NCI-H2107 (cell line): ENCODE measurements around the gene NES.

Experiments used
- DNase-seq: peaks from one replicate; lab custom pipeline; 2025; lab: John Stamatoyannopoulos, UW

The NES gene, protein sequence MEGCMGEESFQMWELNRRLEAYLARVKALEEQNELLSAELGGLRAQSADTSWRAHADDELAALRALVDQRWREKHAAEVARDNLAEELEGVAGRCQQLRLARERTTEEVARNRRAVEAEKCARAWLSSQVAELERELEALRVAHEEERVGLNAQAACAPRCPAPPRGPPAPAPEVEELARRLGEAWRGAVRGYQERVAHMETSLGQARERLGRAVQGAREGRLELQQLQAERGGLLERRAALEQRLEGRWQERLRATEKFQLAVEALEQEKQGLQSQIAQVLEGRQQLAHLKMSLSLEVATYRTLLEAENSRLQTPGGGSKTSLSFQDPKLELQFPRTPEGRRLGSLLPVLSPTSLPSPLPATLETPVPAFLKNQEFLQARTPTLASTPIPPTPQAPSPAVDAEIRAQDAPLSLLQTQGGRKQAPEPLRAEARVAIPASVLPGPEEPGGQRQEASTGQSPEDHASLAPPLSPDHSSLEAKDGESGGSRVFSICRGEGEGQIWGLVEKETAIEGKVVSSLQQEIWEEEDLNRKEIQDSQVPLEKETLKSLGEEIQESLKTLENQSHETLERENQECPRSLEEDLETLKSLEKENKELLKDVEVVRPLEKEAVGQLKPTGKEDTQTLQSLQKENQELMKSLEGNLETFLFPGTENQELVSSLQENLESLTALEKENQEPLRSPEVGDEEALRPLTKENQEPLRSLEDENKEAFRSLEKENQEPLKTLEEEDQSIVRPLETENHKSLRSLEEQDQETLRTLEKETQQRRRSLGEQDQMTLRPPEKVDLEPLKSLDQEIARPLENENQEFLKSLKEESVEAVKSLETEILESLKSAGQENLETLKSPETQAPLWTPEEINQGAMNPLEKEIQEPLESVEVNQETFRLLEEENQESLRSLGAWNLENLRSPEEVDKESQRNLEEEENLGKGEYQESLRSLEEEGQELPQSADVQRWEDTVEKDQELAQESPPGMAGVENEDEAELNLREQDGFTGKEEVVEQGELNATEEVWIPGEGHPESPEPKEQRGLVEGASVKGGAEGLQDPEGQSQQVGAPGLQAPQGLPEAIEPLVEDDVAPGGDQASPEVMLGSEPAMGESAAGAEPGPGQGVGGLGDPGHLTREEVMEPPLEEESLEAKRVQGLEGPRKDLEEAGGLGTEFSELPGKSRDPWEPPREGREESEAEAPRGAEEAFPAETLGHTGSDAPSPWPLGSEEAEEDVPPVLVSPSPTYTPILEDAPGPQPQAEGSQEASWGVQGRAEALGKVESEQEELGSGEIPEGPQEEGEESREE (N-terminal part only)

GRCh38 chr1:156676820-156677615, at the start of gene NES:
Gene NES (minus strand): TSS chr1:156677407. CDS start chr1:156677264, 143 bp downstream.
- DNase-seq, result no peak

DNA sequence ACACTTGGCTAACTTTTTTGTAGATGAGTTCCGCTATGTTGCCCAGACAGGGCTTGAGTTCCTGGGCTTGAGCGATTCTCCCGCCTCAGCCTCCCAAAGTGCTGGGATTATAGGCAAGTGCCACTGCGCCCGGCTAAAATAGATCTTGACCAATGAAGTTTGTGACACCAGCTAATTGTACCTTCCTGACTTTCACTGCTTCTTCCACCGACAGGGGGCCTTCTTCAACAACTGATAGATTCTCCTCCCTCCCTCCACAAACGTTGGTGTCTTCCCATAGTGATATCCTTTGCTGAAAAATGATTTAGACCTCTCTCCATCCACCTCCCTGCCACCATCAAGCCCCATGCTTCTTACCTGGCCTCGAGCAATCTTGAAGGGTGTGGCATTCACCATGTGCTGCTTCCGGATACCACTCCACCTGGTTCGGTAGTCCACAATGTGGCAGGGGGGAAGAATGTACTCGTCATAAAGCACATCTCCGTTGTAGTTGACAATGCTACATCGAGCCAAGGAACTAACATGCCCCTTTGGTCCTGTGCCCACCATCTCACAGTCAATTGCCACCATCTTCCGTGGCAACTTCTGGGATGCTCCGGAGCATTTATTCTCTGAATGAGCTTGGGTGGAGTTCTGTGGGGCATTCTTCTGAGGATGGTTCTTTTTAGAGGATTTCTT, 49.5 kb upstream of the NES start:
- DNase-seq, result peak; percentile 44

GRCh38 chr1:156725683-156726280, 48.6 kb upstream of the NES start:
- peak; percentile 78 for DNase-seq

GRCh38 chr1:156721535-156721934, 44.3 kb upstream of the NES start:
- DNase-seq, result no peak

GRCh38 chr1:156721131-156721530, 43.9 kb upstream of the NES start:
- no peak for DNase-seq

DNA sequence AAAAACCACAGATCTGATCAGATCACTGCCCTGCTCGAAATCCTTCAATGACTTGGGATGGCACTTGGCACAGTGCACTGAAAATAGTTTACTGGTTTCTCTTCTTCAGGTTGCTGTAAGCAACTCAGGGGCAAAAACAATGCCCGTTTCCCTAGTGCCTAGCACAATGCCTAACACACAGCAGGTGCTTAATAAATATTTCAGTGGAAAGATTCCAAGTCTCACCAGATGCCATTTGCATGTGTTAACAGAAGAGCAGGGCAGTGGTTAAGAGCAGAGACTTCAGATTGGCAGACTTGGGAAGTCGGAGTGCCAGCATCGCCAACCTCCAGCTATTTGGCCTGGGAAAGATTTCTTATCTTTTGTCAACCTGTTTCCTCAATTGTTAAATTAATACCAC, 40.1 kb upstream of the NES start:
- DNase-seq, result no peak

DNA sequence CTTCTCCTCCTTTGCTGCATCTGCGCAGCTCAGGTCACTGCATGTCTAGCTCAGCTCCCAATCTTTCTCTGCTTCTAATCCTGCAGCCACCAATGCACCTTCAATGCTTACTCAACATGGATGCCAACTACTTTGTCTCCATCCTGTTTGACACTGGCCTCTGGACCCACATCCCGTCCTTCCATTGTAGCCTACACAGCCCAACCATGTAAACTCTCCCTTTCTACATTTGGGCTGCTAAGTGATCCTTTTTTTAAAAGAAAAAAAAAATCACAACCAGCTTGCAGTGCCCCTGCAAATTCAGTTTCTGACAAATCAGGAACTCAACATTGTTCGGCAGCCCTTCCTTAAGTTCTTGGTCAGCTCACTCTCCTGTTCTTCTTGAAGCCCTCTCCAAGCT, 37.6 kb upstream of the NES start:
- no peak for DNase-seq

GRCh38 chr1:156712626-156713025, 35.4 kb upstream of the NES start:
- DNase-seq, result no peak

DNA sequence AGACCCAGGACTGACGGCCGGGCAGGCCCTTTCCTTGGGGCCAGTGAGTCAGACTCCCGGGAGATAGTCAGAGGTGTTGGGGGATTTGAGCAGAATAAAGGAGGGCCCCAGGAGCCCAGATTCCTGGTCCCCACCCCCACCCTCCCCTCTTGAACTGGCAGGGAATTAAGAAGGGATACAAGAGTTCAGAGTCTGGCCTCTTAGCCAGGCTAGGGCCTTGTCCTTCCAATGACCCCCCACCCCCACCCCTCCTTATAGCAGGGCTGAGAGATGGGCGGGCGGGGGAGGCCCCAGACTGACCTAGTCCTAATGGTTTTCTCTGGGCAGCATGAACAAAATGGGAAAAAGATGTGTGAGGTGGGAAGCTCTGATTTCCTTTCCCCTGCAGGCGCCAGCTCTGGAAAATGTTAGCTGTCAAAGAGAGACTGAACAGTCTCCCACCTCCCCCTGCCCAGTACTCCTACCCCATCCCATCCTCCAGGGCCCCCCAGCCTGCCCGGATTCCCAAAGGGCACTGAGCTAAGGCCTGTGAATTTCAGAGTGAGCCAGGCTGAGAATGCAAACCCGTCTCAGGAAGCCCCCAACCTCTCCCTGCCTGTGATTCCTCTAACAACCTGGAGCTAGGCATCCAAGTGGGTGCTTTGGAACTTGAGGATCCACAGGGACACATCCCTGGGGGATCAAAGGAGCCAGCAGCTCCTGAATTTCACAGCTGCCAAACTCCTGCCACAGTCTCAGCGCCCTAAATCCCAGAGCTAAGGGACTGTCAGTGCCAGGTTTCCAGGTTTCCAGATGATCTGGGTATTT, 34.0 kb upstream of the NES start:
- no peak for DNase-seq

- peak; percentile 53 for DNase-seq
These were observed 32.7 kb upstream of the NES start for GRCh38 chr1:156709757-156710489.

DNA sequence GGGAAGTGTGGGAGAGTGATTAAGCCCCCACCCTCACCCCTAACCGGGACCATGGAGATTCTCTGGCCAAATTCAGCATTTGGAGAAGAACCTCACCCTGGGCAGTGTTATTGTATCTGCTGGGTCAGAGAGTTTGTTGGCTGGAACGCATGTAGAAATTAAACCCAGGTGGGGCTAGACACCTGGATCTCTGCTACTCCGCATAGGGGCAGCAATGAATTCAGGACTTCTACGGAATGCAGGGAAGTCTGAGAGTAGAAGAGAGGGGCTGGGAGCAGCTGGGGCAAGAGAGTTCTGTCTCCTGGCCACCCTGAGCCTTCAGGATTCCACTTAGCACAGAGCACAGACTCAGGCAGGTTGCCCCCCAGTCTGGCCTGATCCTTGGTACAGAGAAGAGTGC, 31.8 kb upstream of the NES start:
- DNase-seq, result no peak

DNA sequence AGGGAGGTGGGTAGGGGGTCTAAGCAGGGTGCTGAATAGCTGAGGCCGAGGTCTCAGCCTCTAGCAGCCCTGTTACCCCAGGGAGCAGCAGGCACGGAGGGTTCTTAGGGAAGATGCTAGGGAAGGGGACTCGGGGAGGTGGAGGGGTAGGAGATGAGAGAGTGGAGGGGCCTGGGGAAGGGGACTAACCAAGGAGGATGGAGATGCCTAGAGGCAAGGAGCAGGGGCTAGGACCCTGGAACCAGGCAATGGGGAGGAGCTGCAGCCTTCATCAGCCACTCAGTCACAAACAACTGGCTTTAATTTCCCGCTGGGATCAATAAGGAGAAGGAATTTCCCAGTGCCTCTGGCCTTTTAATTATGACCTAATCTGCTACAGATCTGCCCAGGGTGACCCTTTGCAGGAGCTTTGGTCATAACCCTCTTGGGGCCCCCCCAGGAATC, 31.0 kb upstream of the NES start:
- no peak for DNase-seq

DNA sequence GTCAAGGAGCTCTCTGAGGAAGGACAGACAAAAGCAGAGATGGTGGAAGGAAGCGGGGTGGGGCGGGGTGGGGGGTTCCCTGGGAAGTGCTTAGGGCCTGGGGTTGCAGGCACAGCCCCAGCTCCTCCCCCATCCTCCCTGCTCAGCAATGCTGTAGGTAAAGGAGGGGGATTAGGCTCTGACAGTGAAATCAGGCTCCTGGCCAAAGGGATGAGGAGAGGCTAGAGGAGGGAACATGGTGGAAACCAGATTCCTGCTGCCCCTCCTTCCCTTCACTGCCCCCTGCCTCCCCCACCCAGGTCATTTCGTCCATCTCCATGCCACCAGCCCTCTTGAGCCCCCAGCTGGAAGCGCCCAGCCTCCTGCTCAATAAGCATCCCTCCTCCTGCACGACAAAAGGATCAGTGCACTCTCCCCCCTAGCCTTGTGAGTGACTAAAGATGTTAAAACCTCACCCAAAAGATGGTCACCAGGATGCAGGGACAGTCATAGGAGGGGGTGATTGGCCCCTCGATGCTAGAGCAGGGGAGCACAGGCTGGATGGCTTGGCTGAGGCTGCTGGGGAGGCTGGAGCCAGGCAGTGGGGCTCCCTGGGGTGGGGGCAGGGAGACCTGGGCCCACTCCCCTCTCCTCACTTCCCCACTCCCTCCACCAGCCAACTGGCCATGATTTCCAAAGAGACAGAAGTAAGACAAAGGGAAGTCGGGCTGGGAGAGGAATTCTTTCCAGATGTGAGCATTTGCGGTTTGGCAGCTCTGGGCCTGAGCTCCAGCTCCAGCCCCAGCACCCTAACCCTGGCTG, 30.4 kb upstream of the NES start:
- DNase-seq, result no peak

DNA sequence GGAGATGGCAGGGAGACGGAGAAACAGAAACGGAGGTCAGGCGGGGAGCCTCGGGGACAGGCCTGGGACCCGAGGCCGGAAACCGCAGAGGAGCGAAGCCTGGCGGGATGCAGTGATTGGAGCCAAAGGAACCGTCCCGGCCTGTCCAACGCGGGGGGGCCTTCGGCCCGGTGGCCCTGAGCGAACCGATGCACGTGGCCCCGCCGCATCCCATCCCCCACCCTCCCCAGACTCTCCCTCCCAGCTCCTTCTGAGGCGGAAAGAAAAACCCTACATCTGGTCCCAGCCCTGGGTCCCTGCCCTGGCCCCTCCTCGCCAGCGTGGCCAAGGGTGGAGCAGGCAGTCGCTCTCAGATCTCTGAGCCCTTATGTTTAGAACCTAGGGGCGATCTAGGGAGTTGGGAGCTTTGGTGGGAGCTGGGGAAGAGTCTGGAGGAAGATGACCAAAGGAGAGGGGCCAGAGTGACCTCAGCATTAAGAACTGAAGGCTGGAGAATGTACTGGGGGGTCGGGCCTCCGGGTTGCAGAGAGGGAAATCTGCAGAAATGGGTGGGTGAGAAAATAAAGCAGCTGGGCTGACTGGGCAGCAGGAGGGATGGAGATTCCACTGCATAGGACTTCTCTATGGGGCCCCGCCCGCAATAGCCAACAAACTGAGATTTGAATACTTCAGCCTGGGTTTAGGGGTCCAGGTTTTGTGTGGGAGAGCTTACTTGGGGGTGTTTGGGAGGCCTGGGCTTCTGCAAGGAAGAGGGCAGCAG, 29.6 kb upstream of the NES start:
- no peak for DNase-seq

DNA sequence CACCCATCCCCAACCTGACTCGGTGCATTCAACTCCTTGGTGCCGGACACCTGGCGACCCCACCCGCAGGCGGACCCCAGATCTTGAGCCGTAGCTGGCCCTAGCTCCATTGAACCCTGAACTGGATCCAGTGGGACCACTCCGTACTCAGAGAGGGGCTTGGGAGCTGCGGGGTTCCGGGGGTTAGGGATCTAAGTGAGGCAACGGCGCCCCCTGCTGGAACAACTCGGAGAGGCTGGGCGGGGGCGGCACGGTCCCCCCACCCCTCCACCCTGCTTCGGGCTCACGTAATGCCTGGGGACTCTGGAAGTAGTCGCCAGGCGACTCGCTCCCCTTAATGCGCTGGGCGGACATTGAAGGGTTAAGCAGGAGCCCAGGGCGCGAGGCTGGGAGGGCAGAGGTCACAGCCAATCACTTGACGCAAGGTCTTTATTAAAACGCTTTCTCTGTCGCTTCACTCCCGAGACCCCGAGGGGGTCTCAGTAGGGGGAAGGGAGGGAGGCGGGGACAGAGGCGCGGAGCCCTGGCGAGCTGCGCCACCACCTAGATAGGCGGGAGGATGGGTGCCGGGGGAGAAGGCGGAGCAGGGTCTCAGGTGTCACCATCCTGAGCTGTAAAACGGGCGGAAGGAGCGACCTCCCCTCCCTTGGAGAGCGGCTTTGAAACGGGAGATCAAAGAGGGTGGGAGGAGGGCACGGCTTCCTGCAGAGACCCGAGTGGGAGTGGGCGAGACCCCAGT, 28.9 kb upstream of the NES start:
- peak; percentile 74 for DNase-seq

DNA sequence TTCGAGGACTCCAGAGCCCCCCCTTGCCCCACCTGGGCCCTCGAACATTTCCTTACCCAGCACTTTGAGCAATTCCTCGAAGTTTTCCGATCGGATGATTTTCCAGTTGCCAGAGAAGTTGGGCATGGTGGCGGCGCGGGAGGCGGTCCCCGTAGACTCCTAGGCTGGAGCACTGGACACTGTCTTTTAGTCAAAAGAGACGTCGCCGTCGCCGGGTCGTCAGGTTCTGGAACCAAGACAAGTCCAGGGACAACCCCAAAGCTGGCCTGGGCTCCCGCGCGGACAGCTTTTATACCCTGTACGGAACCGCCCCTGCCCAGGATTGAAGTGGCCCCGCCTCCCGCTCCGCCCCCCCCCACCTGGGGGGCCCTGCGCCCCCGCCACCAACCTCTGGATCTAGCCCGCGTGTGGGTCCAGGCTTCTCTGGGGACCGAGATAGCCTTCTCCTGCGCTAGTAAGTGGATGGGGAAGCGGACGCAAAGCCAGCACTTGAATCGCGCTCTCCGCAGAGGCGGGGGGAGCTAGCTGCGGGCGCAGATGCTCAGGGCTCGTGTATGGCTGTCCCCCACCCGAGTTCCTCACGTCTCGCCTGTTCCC, 28.2 kb upstream of the NES start, which contains the start of gene CRABP2:
Gene CRABP2 (minus strand): TSS at position 263 of the 597 bp plus-strand sequence. CDS start 137 bp downstream, at position 126.
- no peak for DNase-seq
